Neural cell (in vitro differentiated cells): ENCODE data around the gene NUCB2. TPM values are rescaled to one million over a fixed set of nuclear protein-coding genes. Genes with fewer than 3 reads are reported as not detected.

Experiments
- H2AFZ ChIP-seq: fragments of 200-600, 300-800 bp; sonication (generic), shearing (Covaris generic); 2 replicates; pipeline ENCODE4 v1.6.0; 2014; ENCODE audit warnings: low read depth, mild to moderate bottlenecking, antibody characterized with exemption, low read length, moderate library complexity
- H3F3A ChIP-seq: fragments of 200-600 bp; shearing (Covaris generic); 2 replicates; pipeline ENCODE4 v1.6.1; 2016; ENCODE audit warnings: mild to moderate bottlenecking, moderate library complexity, mixed read lengths, antibody characterized with exemption, low read length; ENCODE audit not compliant: insufficient read depth, poor library complexity, severe bottlenecking
- H3K27ac ChIP-seq: fragments of 200-600, 300-800 bp; sonication (generic), shearing (Covaris generic); 2 replicates; pipeline ENCODE4 v1.5.1; 2014; ENCODE audit warnings: mild to moderate bottlenecking, low read length, moderate library complexity
- H3K27me3 ChIP-seq: fragments of 300-800, 200-600 bp; sonication (generic), shearing (Covaris generic); 2 replicates; pipeline ENCODE4 v1.6.0; 2014; ENCODE audit warnings: mild to moderate bottlenecking, low read depth, low read length, moderate library complexity; ENCODE audit not compliant: insufficient read depth
- H3K36me3 ChIP-seq: fragments of 300-800, 200-600 bp; sonication (generic), shearing (Covaris generic); 2 replicates; pipeline ENCODE4 v1.5.1; 2014; ENCODE audit warnings: mild to moderate bottlenecking, antibody characterized with exemption, low read length, moderate library complexity; ENCODE audit not compliant: insufficient read depth
- H3K4me2 ChIP-seq: fragments of 300-800, 200-600 bp; sonication (generic), shearing (Covaris generic); 2 replicates; pipeline ENCODE4 v1.6.0; 2014; ENCODE audit warnings: mild to moderate bottlenecking, low read length
- H3K4me3 ChIP-seq: fragments of 300-800, 200-600 bp; sonication (generic), shearing (Covaris generic); 2 replicates; pipeline ENCODE4 v1.5.1; 2014; ENCODE audit warnings: mild to moderate bottlenecking, low read length, moderate library complexity
- H3K79me2 ChIP-seq: fragments of 200-600 bp; shearing (Covaris generic); replicated peaks from 2 replicates; pipeline ENCODE4 v1.6.0; 2014; ENCODE audit warnings: mild to moderate bottlenecking, low read length, moderate library complexity; ENCODE audit not compliant: insufficient read depth
- H3K9ac ChIP-seq: fragments of 300-800, 200-600 bp; sonication (generic), shearing (Covaris generic); 2 replicates; pipeline ENCODE4 v1.6.1; 2016; ENCODE audit warnings: mild to moderate bottlenecking, low read length, mixed read lengths
- H3K9me2 ChIP-seq: fragments of 200-600 bp; shearing (Covaris generic); 2 replicates; pipeline ENCODE4 v1.6.1; 2016; ENCODE audit warnings: mild to moderate bottlenecking, low read length, mixed read lengths; ENCODE audit not compliant: insufficient read depth
- H3K9me3 ChIP-seq: fragments of 200-600, 300-800 bp; sonication (generic), shearing (Covaris generic); 2 replicates; pipeline ENCODE4 v1.6.1; 2016; ENCODE audit warnings: mild to moderate bottlenecking, mixed run types, low read length, moderate library complexity, mixed read lengths
- H4K20me1 ChIP-seq: fragments of 200-600 bp; shearing (Covaris generic); 2 replicates; pipeline ENCODE4 v1.6.1; 2016; ENCODE audit warnings: mild to moderate bottlenecking, mixed run types; ENCODE audit not compliant: insufficient read depth
- CTCF ChIP-seq: fragments of 450-650 bp; IDR thresholded peaks from 2 replicates; pipeline ENCODE4 v1.5.1; 2014; ENCODE audit warnings: antibody characterized with exemption, mild to moderate bottlenecking, moderate library complexity; ENCODE audit not compliant: poor library complexity, severe bottlenecking
- EP300 ChIP-seq: fragments of 450-650 bp; conservative IDR thresholded peaks from 2 replicates; pipeline ENCODE4 v1.6.1; 2014; ENCODE audit warnings: antibody characterized with exemption, mild to moderate bottlenecking, moderate library complexity; ENCODE audit not compliant: poor library complexity, severe bottlenecking
- EZH2 ChIP-seq: fragments of 200-600, 300-800 bp; shearing (Covaris generic), sonication (generic); IDR thresholded peaks from 2 replicates; pipeline ENCODE4 v1.6.1; 2014; ENCODE audit warnings: antibody characterized with exemption, low read length, borderline replicate concordance, mild to moderate bottlenecking; ENCODE audit not compliant: insufficient read depth, poor library complexity, severe bottlenecking
- MXI1 ChIP-seq: fragments of 450-650 bp; conservative IDR thresholded peaks from 2 replicates; pipeline ENCODE4 v1.6.1; 2014; ENCODE audit warnings: antibody characterized with exemption, mild to moderate bottlenecking; ENCODE audit not compliant: poor library complexity, severe bottlenecking
- POLR2AphosphoS5 ChIP-seq: IDR thresholded peaks from 2 replicates; pipeline ENCODE4 v1.6.1; 2012
- RAD21 ChIP-seq: fragments of 450-650 bp; conservative IDR thresholded peaks from 2 replicates; pipeline ENCODE4 v1.6.1; 2014; ENCODE audit warnings: antibody characterized with exemption, mild to moderate bottlenecking, moderate library complexity
- REST ChIP-seq: IDR thresholded peaks from 2 replicates; pipeline ENCODE4 v1.6.1; 2012; ENCODE audit warnings: borderline replicate concordance
- SMC3 ChIP-seq: fragments of 450-650 bp; conservative IDR thresholded peaks from 2 replicates; pipeline ENCODE4 v1.6.1; 2014; ENCODE audit warnings: antibody characterized with exemption, mild to moderate bottlenecking, moderate library complexity; ENCODE audit not compliant: poor library complexity
- TAF1 ChIP-seq: IDR thresholded peaks from 2 replicates; pipeline ENCODE4 v1.6.1; 2012; ENCODE audit warnings: low read depth
- polyA plus RNA-seq: library from polyadenylated mRNA; depleted of rRNA; stranded (reverse); fragments of >200 nt; gene quantifications from 2 replicates; pipeline ENCODE4 v1.2.3, GENCODE V29; 2014

The NUCB2 gene
- polyA plus RNA-seq, 1 donor from 2014 or later: 120 TPM

- TF ChIP-seq EZH2 (no peak), POLR2AphosphoS5 (no peak)
Observed at GRCh38 chr11:17333799-17334586, 57.5 kb downstream of the NUCB2 start (continued).

GRCh38 chr11:17343257-17343656 lies 66.7 kb downstream of the NUCB2 start:
- H3K27ac ChIP-seq: no peak overlapping the region
- TF ChIP-seq SMC3: no peak
- no peak for TF ChIP-seq CTCF
- no peak for TF ChIP-seq EZH2
- TF ChIP-seq POLR2AphosphoS5: no peak
- no peak for TF ChIP-seq MXI1
- no peak for TF ChIP-seq EP300
- TF ChIP-seq RAD21: no peak
- TF ChIP-seq REST: no peak

GRCh38 chr11:17343907-17344306 lies 67.4 kb downstream of the NUCB2 start:
- no peaks in the 10 kb centered on the region for H3K36me3 ChIP-seq
- no peak overlapping the region for H3K27ac ChIP-seq
- H3K9me2 ChIP-seq: no peaks in the 10 kb centered on the region
- H3K9me3 ChIP-seq: no peaks in the 10 kb centered on the region
- H3K27me3 ChIP-seq: no peaks in the 10 kb centered on the region
- TF ChIP-seq MXI1: no peak
- no peak for TF ChIP-seq RAD21
- TF ChIP-seq TAF1: no peak
- TF ChIP-seq POLR2AphosphoS5: no peak
- no peak for TF ChIP-seq EP300
- TF ChIP-seq SMC3: no peak
- no peak for TF ChIP-seq EZH2
- no peak for TF ChIP-seq REST
- TF ChIP-seq CTCF: no peak
- no peak overlapping the region for H3K9ac ChIP-seq
- no peaks in the 10 kb centered on the region for H4K20me1 ChIP-seq
- no peaks in the 10 kb centered on the region for H3F3A ChIP-seq
- H2AFZ ChIP-seq: no peak overlapping the region
- no peaks in the 10 kb centered on the region for H3K79me2 ChIP-seq
- no peak overlapping the region for H3K4me3 ChIP-seq
- no peak overlapping the region for H3K4me2 ChIP-seq

More at GRCh38 chr11:17343257-17343656, 66.7 kb downstream of the NUCB2 start:
- Histone ChIP-seq H3K27me3 (no peaks in the 10 kb centered on the region), H3K4me3 (no peak overlapping the region), H3K36me3 (no peaks in the 10 kb centered on the region), H3K9me3 (no peaks in the 10 kb centered on the region), H3K4me2 (no peak overlapping the region), H3K9me2 (no peaks in the 10 kb centered on the region), H2AFZ (no peak overlapping the region), H3K79me2 (no peaks in the 10 kb centered on the region), H3K9ac (no peak overlapping the region), H4K20me1 (no peaks in the 10 kb centered on the region), H3F3A (no peaks in the 10 kb centered on the region)
